Peyer's patch (tissue), 4 donors: ENCODE measurements around the gene TNN.

ENCODE experiments used
- CTCF ChIP-seq, 6 experiments: fragments of 450-650 bp in 4 of 6; fragments of 200-600 bp in 2 of 6; sonication (generic) in 1 of 6; IDR thresholded peaks; one replicate each; pipeline ENCODE4 v1.5.1; 2017 to 2019; ENCODE audit warnings: antibody characterized with exemption in 6 of 6, mild to moderate bottlenecking in 3 of 6, moderate library complexity in 1 of 6
- POLR2A ChIP-seq, 2 donors: fragments of 450-650 bp; IDR thresholded peaks; one replicate each; pipeline ENCODE4 v1.5.1; 2017; ENCODE audit warnings: antibody characterized with exemption in 2 of 2, mild to moderate bottlenecking in 2 of 2, moderate library complexity in 2 of 2

- TF ChIP-seq POLR2A (IDR thresholded peaks at IDR 0.05): no peak
- no peak for TF ChIP-seq CTCF (IDR thresholded peaks at IDR 0.05)
Measured at GRCh38 chr1:175024773-175025172, 42.9 kb upstream of the TNN start.
